Measurements from ENCODE around the gene TYMS.
A peak's percentile ranks its signal among the peaks of the same experiment; 100 is the strongest.

The TYMS gene

GRCh38 chr18:649341-649740 is 8.1 kb upstream of the TYMS start:
- DNase-seq: no peak

DNA sequence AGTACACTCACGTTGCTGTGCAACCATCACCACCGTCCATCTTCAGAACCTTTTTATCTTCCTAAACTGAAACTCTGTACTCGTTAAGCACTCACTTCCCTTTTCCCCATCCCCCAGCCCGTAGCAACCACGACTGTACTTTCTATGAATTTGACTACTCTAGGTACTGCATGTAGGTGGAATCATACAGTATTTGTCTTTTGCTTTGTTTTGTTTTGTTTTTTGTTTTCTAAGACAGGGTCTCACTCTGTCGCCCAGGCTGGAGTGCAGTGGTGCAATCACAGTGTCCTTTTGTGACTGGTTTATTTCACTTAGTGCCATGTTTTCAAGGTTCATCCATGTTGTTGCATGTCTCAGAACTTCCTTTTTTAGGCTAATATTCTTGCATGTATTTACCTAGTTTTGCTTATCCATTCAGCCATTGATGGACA is 7.0 kb upstream of the TYMS start:
- peak; percentile 68 for DNase-seq

GRCh38 chr18:652131-652530 is 5.3 kb upstream of the TYMS start:
- DNase-seq: no peak

DNA sequence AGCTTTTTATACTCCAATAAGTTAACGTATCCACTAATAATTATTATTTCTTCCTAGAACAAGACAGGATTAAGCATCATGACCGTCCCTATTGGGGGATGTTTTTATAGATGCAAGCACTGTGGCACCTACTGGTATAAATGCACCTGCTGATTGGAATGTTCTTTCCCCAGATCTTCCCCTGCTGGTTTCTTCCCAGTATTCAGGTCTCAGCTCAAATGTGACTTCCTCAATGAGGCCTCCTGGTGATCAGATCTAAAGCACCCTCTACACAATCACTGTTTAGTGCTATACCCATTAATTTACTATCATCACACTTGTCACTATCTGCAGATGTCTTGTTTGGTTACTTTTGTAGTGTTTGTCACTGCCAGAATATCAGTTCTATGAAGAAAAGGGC is 3.9 kb upstream of the TYMS start:
- no peak for DNase-seq

- no peak for DNase-seq
These were observed 2.9 kb upstream of the TYMS start for GRCh38 chr18:654601-655000.

- DNase-seq: no peak
These were observed 2.0 kb upstream of the TYMS start for GRCh38 chr18:655445-655844.

- DNase-seq: peak; percentile 91
These were observed 821 bp downstream of the TYMS start for GRCh38 chr18:658001-658946.

- DNase-seq: no peak
These were observed 1.6 kb downstream of the TYMS start for GRCh38 chr18:658947-659533.

- DNase-seq: no peak
These were observed 2.1 kb downstream of the TYMS start for GRCh38 chr18:659597-659996.

DNA sequence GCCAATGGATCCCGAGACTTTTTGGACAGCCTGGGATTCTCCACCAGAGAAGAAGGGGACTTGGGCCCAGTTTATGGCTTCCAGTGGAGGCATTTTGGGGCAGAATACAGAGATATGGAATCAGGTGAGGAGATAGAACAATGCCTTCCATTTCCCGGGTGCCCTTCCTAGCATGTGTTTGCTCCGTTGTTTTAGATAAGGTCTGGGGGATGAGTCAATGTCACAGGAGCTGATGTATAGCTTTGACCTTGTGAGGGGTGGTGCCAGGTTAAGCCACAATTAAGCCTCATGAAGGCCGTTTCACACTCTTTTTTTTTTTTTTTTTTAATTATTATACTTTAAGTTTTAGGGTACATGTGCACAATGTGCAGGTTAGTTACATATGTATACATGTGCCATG is 4.7 kb downstream of the TYMS start:
- DNase-seq: no peak

GRCh38 chr18:666177-666576 is 8.7 kb downstream of the TYMS start:
- DNase-seq: no peak

DNA sequence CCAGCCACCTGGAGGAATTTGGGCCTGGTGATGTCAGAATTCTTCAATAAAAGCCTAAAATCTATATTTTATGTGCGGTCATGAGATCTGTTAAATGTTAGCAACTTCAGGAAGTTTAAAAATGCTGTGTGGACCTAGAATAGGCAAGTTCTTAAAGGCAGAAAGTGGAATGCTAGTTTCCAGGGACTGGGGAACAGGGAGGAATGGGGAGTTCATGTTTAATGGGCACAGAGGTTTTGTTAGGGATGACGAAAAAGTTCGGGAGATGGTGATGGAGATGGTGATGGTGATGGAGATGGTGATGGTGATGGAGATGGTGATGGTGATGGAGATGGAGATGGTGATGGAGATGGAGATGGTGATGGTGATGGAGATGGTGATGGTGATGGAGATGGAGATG is 9.2 kb downstream of the TYMS start:
- no peak for DNase-seq

DNA sequence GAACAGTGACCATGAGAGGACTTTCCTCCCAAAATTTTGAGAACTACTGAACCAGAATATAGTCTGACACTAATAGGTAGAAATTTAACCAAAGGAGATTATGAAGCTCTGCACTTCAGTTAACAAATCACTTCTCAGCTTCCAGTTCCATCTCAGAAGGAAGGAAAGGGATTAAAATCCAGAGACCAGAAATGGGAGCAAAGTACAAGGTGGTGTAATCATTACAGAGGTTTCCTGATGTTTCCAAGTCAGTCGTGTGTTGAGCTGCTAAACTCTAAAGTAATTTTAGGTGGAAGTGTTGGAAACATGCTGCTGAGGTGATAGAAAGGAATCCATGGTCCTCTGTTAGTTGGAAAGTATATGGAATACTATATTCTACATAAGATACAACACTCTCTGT is 10.8 kb downstream of the TYMS start:
- no peak for DNase-seq

DNA sequence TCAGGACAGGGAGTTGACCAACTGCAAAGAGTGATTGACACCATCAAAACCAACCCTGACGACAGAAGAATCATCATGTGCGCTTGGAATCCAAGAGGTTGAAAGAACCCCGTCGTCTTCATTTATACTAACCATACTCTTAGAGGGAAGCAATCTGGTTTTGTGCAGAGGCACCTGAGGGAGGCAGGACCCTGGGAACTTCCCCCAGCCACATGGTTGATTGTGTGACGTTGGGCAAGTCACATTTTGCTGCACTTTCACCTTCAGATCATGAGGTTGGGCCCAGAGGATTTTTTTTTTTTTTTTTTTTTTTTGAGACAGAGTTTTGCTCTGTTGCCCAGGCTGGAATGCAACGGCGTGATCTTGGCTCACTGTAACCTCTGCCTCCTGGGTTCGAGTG is 11.6 kb downstream of the TYMS start:
- DNase-seq: no peak

GRCh38 chr18:670522-670921 is 13.1 kb downstream of the TYMS start:
- DNase-seq: no peak

- no peak for DNase-seq
These were observed 14.0 kb downstream of the TYMS start for GRCh38 chr18:671405-671804.

DNA sequence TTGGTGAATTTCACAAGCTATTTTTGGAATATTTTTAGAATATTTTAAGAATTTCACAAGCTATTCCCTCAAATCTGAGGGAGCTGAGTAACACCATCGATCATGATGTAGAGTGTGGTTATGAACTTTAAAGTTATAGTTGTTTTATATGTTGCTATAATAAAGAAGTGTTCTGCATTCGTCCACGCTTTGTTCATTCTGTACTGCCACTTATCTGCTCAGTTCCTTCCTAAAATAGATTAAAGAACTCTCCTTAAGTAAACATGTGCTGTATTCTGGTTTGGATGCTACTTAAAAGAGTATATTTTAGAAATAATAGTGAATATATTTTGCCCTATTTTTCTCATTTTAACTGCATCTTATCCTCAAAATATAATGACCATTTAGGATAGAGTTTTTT is 15.9 kb downstream of the TYMS start:
- no peak for DNase-seq

- no peak for DNase-seq
These were observed 16.3 kb downstream of the TYMS start for GRCh38 chr18:673769-674168.

GRCh38 chr18:675307-675706 is 17.9 kb downstream of the TYMS start:
- DNase-seq: no peak

- no peak for DNase-seq
These were observed 18.6 kb downstream of the TYMS start for GRCh38 chr18:676069-676468.

DNA sequence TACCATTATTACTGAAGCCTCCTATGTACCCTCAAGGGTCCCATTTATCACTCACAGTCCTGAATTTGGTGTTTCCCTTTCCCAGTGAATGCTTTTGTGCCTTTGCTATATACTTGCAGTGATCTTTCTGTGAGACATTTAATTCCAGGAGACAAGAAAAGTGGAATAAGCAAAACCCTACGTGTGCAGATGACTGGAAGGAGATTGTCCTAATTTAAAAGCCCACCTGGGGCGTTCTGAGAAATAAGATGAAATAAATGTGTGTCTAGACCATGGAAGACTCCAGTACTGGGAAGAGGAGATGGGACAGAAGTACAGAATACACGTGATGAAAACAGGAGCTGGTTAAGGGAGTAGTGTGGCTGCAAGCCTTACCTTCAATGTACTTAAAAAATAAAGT is 19.3 kb downstream of the TYMS start:
- DNase-seq: no peak

DNA sequence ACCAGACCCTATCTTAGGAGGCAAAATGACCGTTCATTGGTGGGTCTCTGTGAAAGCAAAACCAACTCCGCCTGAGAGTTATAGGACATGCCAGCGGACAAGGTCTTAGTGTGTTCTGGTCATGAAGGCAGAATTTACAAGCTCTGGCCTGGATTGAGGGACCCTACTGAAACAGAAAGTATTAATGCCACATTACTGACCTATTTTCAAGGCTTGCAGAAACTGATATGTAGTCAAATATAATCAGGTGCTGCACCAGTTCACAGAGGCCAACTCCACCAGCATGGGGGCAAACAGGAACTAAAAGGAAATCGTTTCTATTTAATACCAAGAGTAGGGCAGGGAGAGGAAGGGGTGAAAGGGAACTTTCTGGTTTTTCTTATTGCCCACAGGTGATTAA is 19.7 kb downstream of the TYMS start:
- DNase-seq: no peak

DNA sequence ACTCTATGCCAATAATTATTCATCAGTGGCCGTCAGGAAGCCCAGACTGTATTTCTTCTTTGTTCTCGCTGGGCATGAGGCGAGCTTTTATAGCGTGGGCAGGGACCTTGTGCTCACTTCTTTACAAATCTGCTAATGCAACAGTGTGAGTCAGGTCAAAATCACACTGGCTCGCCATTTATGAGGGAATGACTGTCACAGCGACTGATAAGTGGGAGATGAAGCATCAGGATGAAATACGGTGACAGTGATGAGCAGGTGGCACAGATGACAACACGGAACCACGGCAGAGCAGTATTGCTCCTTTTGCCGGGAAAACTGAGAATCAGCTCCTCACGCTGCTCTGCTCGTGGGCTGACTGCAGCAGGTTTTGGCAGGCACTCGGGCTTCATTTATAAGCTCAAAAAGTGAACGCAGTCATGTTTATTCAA is 20.5 kb downstream of the TYMS start:
- DNase-seq: no peak

DNA sequence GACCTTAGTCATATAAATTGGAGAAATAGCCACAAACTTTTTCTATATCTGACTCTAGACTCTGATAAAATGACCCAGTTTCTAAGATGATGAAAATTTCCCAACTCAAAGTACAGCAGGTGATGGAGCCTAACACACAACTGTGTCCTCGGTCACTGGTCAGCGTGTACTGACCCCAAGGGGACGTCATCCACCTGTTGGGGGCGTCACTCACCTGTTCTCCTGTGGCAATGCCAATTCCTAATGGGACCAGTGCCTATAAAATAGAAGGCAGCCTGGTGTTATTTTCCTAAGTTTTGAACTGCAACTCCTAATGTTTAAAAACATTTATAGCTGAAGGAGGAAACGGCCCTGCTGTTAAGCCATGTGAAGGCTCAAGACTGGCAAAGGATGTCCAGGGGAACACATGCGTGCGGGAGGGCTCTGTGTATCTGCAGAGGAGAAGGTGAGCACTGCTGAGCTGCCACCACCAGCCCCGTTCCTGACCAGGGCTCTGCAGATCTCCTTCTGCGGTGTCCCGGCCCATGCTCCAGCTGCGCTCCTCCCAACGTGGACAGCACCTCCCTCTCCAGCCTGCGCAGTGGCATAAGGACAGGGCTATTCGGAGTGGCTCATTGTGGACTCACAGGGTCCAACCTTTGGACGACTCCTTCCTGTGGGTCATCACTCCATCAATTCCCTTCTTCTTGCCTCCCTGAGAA is 21.2 kb downstream of the TYMS start:
- no peak for DNase-seq

Measured in activated CD4-positive, alpha-beta T cell treated with anti-CD3 and anti-CD28 coated beads, Interleukin-2, amount 50 U/mL, for 16 hours (primary cell).